Astrocyte of the spinal cord (primary cell): ENCODE results near the gene HMSD.
"Not testable (repeated sequence)": the region's sequence is repeated elsewhere in the genome, so short reads cannot be mapped to it uniquely, and the experiment has no call there.

ENCODE experiments used
- DNase-seq: peaks from one replicate; pipeline ENCODE4 v3.0.0; 2011; ENCODE audit warnings: low read depth, low spot score
- H3K4me3 ChIP-seq: 2 replicates; pipeline ENCODE4 v1.5.1; 2011; ENCODE audit warnings: low read depth, mild to moderate bottlenecking, low read length, moderate library complexity
- CTCF ChIP-seq: IDR thresholded peaks from 2 replicates; pipeline ENCODE4 v1.5.1; 2012; ENCODE audit warnings: low read depth, mild to moderate bottlenecking, low read length, inconsistent platforms
- in situ Hi-C: cut with HindIII; loops from 2 replicates; pipeline ENCODE4 v1.10.0; 2017; ENCODE audit warnings: low sequenced_read_pairs

The HMSD gene

GRCh38 chr18:63908858-63909257, 40.2 kb upstream of the HMSD start:
- no peak for DNase-seq
- in situ Hi-C loops: no loop called here
- no peak for TF ChIP-seq CTCF
- H3K4me3 ChIP-seq: no peak overlapping the region

GRCh38 chr18:63909870-63910269, 39.2 kb upstream of the HMSD start:
- DNase-seq: no peak
- TF ChIP-seq CTCF: no peak
- H3K4me3 ChIP-seq: no peak overlapping the region
- in situ Hi-C loops: no loop called here

DNA sequence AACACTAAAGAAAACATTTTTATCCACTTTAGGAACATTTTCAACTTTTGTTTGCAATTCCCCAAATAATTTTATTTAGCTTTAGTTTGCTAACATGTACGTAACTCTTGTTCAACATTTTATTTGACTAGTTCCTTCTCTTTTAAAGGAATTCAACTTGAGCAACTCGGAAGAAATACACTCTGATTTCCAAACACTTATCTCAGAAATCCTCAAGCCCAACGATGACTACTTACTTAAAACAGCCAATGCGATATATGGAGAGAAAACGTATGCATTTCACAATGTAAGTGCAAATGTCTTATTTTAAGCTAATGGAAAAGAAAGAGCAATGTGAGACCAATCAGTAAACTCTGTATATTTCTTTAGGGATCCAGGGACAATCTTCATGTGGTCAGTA, 31.3 kb upstream of the HMSD start:
- no peak overlapping the region for H3K4me3 ChIP-seq
- in situ Hi-C loops: no loop called here
- TF ChIP-seq CTCF: no peak
- no peak for DNase-seq

GRCh38 chr18:63922049-63922448, 27.1 kb upstream of the HMSD start:
- no peak for TF ChIP-seq CTCF
- DNase-seq: no peak
- in situ Hi-C loops: no loop called here
- H3K4me3 ChIP-seq: no peak overlapping the region

GRCh38 chr18:63924551-63924950, 24.6 kb upstream of the HMSD start:
- no peak overlapping the region for H3K4me3 ChIP-seq
- DNase-seq: peak; percentile 2
- no peak for TF ChIP-seq CTCF
- in situ Hi-C loops: no loop called here

- in situ Hi-C loops: no loop called here
- DNase-seq: no peak
- no peak for TF ChIP-seq CTCF
Measured at GRCh38 chr18:63928331-63928730, 20.8 kb upstream of the HMSD start.

GRCh38 chr18:63929369-63929768, 19.7 kb upstream of the HMSD start:
- DNase-seq, in situ Hi-C loops, H3K4me3 ChIP-seq: not testable (repeated sequence)

More at GRCh38 chr18:63928331-63928730, 20.8 kb upstream of the HMSD start:
- H3K4me3 ChIP-seq: no peak overlapping the region
